HCT116 (cell line): ENCODE measurements around the gene PSMB5. TPM values are rescaled to one million over a fixed set of nuclear protein-coding genes. Genes with fewer than 3 reads are reported as not detected.

Source experiments
- ATAC-seq: fragments of 200-7000 bp; cut with Tn5 transposase; 2 replicates; pipeline ENCODE4 v1.9.1; 2020; ENCODE audit warnings: mild to moderate bottlenecking, moderate library complexity
- BruUV-seq: library from RNA; stranded (reverse); fragments of 400-500 nt; replicated peaks from 2 replicates; lab custom pipeline; 2021; lab: Mats Ljungman, UMichigan
- CTCF ChIA-PET: fragments of 300-600 bp; sonication (Branson Sonifier 250); formaldehyde crosslinking; loops from one replicate; lab custom pipeline; 2021; ENCODE audit warnings: antibody characterized with exemption; lab: Charles Lee
- POLR2A ChIA-PET: fragments of 300-600, 350-600 bp; sonication (Branson Sonifier 250); formaldehyde crosslinking; loops from one replicate; lab custom pipeline; 2021; ENCODE audit warnings: antibody characterized with exemption; lab: Charles Lee
- RAD21 ChIA-PET, 2 experiments: fragments of 300-600 bp; sonication (Branson Sonifier 250); formaldehyde crosslinking; loops; one replicate each; lab custom pipeline; 2023; ENCODE audit warnings: low total read pairs in 2 of 2; ENCODE audit not compliant: uncharacterized antibody in 2 of 2, unreplicated experiment in 2 of 2, low non-redundant PET in 1 of 2; lab: Charles Lee
- DNase-seq: peaks from one replicate; pipeline ENCODE4 v3.0.0-alpha.2; 2010; ENCODE audit warnings: low read depth, low spot score
- H2AFZ ChIP-seq: fragments of 200-600 bp; shearing (Covaris generic), sonication (generic); 2 replicates; pipeline ENCODE4 v1.6.1; 2017; ENCODE audit warnings: low read depth, mixed run types, mixed read lengths, antibody characterized with exemption, low read length; ENCODE audit not compliant: poor library complexity, severe bottlenecking
- H3K27ac ChIP-seq: 2 replicates; pipeline ENCODE4 v1.5.1; 2012; ENCODE audit warnings: low read depth, low read length
- H3K27me3 ChIP-seq: fragments of 200-600 bp; sonication (generic); 2 replicates; pipeline ENCODE4 v1.6.1; 2016; ENCODE audit warnings: mixed run types, low read length, mixed read lengths; ENCODE audit not compliant: insufficient read depth
- H3K36me3 ChIP-seq, 2 experiments: fragments of 200-500 bp in 1 of 2; fragments of 200-600 bp in 1 of 2; sonication (Bioruptor generic) in 1 of 2; sonication (generic) in 1 of 2; 2 replicates each; pipeline versions ENCODE4 v1.5.1 to v1.6.1; 2014 to 2016; ENCODE audit warnings: low read length in 2 of 2, inconsistent platforms in 1 of 2, mixed read lengths in 1 of 2, mixed run types in 1 of 2; ENCODE audit not compliant: insufficient read depth in 2 of 2, control insufficient read depth in 1 of 2
- H3K4me1 ChIP-seq, 2 experiments: fragments of 200-600 bp in 1 of 2; sonication (generic) in 1 of 2; 2 replicates each; pipeline versions ENCODE4 v1.5.1 to v1.6.1; 2012 to 2017; ENCODE audit warnings: low read length in 2 of 2, inconsistent platforms in 1 of 2, mild to moderate bottlenecking in 1 of 2, mixed read lengths in 1 of 2, mixed run types in 1 of 2, moderate library complexity in 1 of 2; ENCODE audit not compliant: insufficient read depth in 2 of 2, control insufficient read depth in 1 of 2
- H3K4me2 ChIP-seq: fragments of 200-600 bp; sonication (generic); 2 replicates; pipeline ENCODE4 v1.6.1; 2017; ENCODE audit warnings: mixed run types, low read length, mixed read lengths
- H3K4me3 ChIP-seq, 2 experiments: fragments of 200-600 bp in 1 of 2; sonication (generic) in 1 of 2; replicated peaks in 1 of 2; 2 replicates each; pipeline ENCODE4 v1.5.1; 2011 to 2016; ENCODE audit warnings: low read length in 2 of 2, control low read depth in 1 of 2, low read depth in 1 of 2, mild to moderate bottlenecking in 1 of 2, mixed read lengths in 1 of 2, mixed run types in 1 of 2
- H3K79me2 ChIP-seq: fragments of 200-600 bp; sonication (generic); 2 replicates; pipeline ENCODE4 v1.6.1; 2017; ENCODE audit warnings: mild to moderate bottlenecking, mixed run types, low read length, moderate library complexity, mixed read lengths; ENCODE audit not compliant: insufficient read depth
- H3K9ac ChIP-seq: fragments of 200-600 bp; sonication (generic); 2 replicates; pipeline ENCODE4 v1.6.1; 2016; ENCODE audit warnings: low read length, mixed read lengths
- H3K9me2 ChIP-seq: fragments of 200-600 bp; sonication (generic), shearing (Covaris generic); 2 replicates; pipeline ENCODE4 v1.6.1; 2017; ENCODE audit warnings: mixed run types, mild to moderate bottlenecking, moderate library complexity; ENCODE audit not compliant: insufficient read depth
- H3K9me3 ChIP-seq, 2 experiments: fragments of 200-500 bp in 1 of 2; fragments of 200-600 bp in 1 of 2; sonication (Bioruptor generic) in 1 of 2; sonication (generic) in 1 of 2; 2 replicates each; pipeline ENCODE4 v1.6.1; 2014 to 2017; ENCODE audit warnings: low read length in 2 of 2, mixed read lengths in 2 of 2, inconsistent platforms in 1 of 2, low read depth in 1 of 2, mild to moderate bottlenecking in 1 of 2, mixed run types in 1 of 2, moderate library complexity in 1 of 2; ENCODE audit not compliant: control insufficient read depth in 1 of 2, insufficient read depth in 1 of 2
- H4K20me1 ChIP-seq: fragments of 200-600 bp; sonication (generic), shearing (Covaris generic); 2 replicates; pipeline ENCODE4 v1.6.1; 2017; ENCODE audit warnings: mixed run types, mild to moderate bottlenecking, moderate library complexity; ENCODE audit not compliant: insufficient read depth
- EGR1 ChIP-seq: IDR thresholded peaks from 2 replicates; pipeline ENCODE4 v1.6.1; 2012; ENCODE audit warnings: low read depth
- FOSL1 ChIP-seq: IDR thresholded peaks from 2 replicates; pipeline ENCODE4 v1.6.1; 2012; ENCODE audit warnings: low read depth
- JUND ChIP-seq: IDR thresholded peaks from 2 replicates; pipeline ENCODE4 v1.6.1; 2012
- POLR2AphosphoS5 ChIP-seq: IDR thresholded peaks from 2 replicates; pipeline ENCODE4 v1.6.1; 2011; ENCODE audit warnings: mild to moderate bottlenecking, low read depth, low read length, moderate library complexity
- RAD21 ChIP-seq: IDR thresholded peaks from 2 replicates; pipeline ENCODE4 v1.6.1; 2012; ENCODE audit warnings: low read depth, mild to moderate bottlenecking
- YY1 ChIP-seq: IDR thresholded peaks from 2 replicates; pipeline ENCODE4 v1.6.1; 2011; ENCODE audit warnings: low read length, low read depth, moderate library complexity, mild to moderate bottlenecking; ENCODE audit not compliant: insufficient replicate concordance; ENCODE audit errors: extremely low read depth
- ZNF274 ChIP-seq: fragments of 200-500 bp; sonication (Bioruptor generic); IDR thresholded peaks from 2 replicates; pipeline ENCODE4 v1.6.1; 2014; ENCODE audit warnings: mild to moderate bottlenecking, low read depth, low read length, inconsistent platforms
- intact Hi-C: fragments of 100-400 bp; cut with micrococcal nuclease; formaldehyde crosslinking; loops from 2 replicates; pipeline ENCODE4 v1.10.0; 2022
- total RNA-seq: library from RNA; stranded (reverse); gene quantifications from one replicate; pipeline ENCODE4 v1.2.1, GENCODE V29; 2021; ENCODE audit not compliant: unreplicated experiment
- TF ChIP-seq, protein P1 (sequence below): IDR thresholded peaks from 2 replicates; pipeline ENCODE4 v1.6.1; 2012

PSMB5 gene
- total RNA-seq, 1 experiment from 2014 or later = 212 TPM

DNA sequence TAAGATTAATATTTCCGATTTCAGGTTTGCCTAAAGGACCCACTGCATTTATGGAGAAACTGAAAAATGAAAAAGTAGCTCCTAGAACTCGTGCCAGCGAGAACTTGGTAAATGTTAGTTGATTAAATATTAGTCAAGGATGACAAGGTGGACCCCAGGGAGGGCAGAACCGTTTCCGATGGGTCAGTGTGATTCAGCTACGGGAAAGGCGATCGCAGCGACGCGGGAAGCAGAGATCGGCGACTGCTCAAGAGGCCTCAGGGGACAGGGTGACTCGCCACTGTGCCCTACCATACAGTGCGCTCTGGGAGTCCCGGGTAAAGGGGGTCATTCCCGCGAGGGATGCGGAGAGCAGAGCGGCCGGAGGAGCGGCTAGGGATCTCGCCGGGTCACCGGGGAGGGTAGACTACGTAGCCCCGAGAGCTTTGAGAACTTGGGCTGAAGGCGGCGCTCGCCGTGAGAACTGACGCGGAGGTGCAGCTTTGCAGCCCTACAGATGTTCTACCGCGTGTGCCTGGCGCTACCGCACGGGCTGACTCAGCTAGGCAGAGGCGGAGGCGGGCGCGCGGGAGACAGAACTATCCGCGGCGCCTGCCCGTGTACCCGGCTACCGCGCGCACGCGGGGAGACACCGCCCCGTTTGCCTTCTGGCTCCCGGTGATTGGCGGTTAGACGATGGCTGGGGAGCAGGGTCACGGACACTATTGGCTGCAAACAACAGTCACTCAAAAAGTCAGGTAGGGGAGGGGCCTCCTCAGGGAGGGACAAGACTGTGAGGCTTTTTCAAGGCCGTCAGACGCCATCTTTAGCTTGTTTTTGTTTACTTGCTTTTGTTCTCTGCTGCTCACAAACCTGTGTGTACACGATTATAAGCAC, 27.9 kb downstream of the PSMB5 start (continued):
- peak; percentile 88 for TF ChIP-seq YY1
- TF ChIP-seq FOSL1 = peak; percentile 39; the same call in 1 of the 2 replicates

DNA sequence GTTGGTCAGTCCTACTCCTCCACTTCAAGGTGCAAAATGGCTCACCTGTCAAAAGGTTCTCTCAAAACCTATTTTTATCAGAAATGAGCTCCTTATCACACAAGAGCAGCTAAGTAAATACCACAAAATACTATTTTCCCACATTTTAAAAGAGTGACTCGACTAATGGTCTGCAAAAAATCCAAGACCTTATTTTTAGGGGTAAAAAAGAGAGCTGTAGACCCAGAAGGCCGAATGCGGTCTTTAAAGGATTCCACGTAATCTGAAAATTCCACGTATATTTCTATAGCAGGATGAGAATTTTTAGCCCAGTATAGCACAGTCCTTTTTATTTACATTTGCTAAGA, 28.5 kb downstream of the PSMB5 start:
- CTCF ChIA-PET = interaction anchor here (0.6 to 3.6 kb wide), 8 partner anchors 11 to 293 kb away, joined by 3 to 52 read pairs (median 10); no protein-coding TSS in a partner anchor
- H2AFZ ChIP-seq = no peak overlapping the region
- TF ChIP-seq POLR2AphosphoS5 = no peak
- no peak for TF ChIP-seq EGR1
- no peak for TF ChIP-seq ZNF274
- no peak for TF ChIP-seq JUND
- TF ChIP-seq RAD21 = no peak
- TF ChIP-seq, protein P1, sequence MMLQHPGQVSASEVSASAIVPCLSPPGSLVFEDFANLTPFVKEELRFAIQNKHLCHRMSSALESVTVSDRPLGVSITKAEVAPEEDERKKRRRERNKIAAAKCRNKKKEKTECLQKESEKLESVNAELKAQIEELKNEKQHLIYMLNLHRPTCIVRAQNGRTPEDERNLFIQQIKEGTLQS = no peak
- no peaks in the 10 kb centered on the region for H3K79me2 ChIP-seq
- H3K9ac ChIP-seq = peak overlapping the region; percentile 83
- BruUV-seq = no TSS peak
- H3K4me1 ChIP-seq = peaks cover 23 to 60% of the 10 kb centered on the region in 2 experiments
- intact Hi-C loops = loop anchor here (5.0 kb wide), 1 partner anchor 51 kb away; the partner anchor contains the start of gene CDH24
- no peak for DNase-seq
- no peaks in the 10 kb centered on the region for H3K9me3 ChIP-seq
- H3K4me2 ChIP-seq = peak overlapping the region; percentile 89
- no peaks in the 10 kb centered on the region for H3K36me3 ChIP-seq
- no peaks in the 10 kb centered on the region for H3K9me2 ChIP-seq
- H3K4me3 ChIP-seq = peak overlapping the region; percentile 64 to 71
- no peak for ATAC-seq
- H3K27ac ChIP-seq = peak overlapping the region; percentile 97
- H3K27me3 ChIP-seq = no peaks in the 10 kb centered on the region
- RAD21 ChIA-PET = interaction anchor here in 1 of 2 experiments (1.2 kb wide), 1 partner anchor 20 kb away, joined by 6 read pairs; no protein-coding TSS in a partner anchor
- H4K20me1 ChIP-seq = no peaks in the 10 kb centered on the region
- POLR2A ChIA-PET = interaction anchor here (1.1 to 2.2 kb wide), 9 partner anchors 11 to 240 kb away, joined by 3 to 18 read pairs (median 10); partner anchors contain the start of genes ACIN1, AJUBA, C14orf119 and OXA1L
